Skeletal muscle satellite cell (primary cell): Measurements from ENCODE around the gene RAPGEF5.

Source experiments
- H3K27me3 ChIP-seq: 2 replicates; pipeline ENCODE4 v1.7.0; 2013; ENCODE audit warnings: low read length; ENCODE audit not compliant: control insufficient read depth, insufficient read depth
- H3K36me3 ChIP-seq: 2 replicates; pipeline ENCODE4 v1.7.0; 2013; ENCODE audit warnings: mild to moderate bottlenecking, control low read depth, low read length; ENCODE audit not compliant: insufficient read depth
- H3K4me1 ChIP-seq: 2 replicates; pipeline ENCODE4 v1.7.0; 2013; ENCODE audit warnings: low read length; ENCODE audit not compliant: control insufficient read depth, insufficient read depth
- H3K4me2 ChIP-seq: 2 replicates; pipeline ENCODE4 v1.7.0; 2013; ENCODE audit warnings: mild to moderate bottlenecking, low read length
- H3K4me3 ChIP-seq: 2 replicates; pipeline ENCODE4 v1.7.0; 2013; ENCODE audit warnings: low read length
- H3K9ac ChIP-seq: 2 replicates; pipeline ENCODE4 v1.7.0; 2013; ENCODE audit warnings: mild to moderate bottlenecking, low read depth, low read length, moderate library complexity
- H3K9me3 ChIP-seq: replicated peaks from 2 replicates; pipeline ENCODE4 v1.7.0; 2013; ENCODE audit warnings: mild to moderate bottlenecking, control low read depth, low read length

The RAPGEF5 gene

DNA sequence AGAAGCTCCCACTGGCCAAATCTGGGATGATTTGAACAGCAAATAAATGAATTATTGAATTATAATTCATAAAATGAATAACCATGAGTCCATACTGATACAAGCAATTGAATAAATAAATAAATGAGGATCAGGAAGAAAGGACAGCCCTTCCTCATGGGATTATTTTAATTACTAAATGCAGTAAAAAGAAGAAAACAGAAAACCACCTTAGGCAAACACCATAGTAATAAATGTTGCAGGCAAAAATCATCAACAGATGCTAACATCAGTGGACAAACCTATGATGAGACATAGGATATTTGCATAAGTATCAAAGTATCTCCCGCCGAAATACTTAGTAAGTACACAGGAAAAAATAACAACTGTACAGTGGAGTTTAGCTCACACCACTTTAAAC lies 33.2 kb downstream of the RAPGEF5 start:
- Histone ChIP-seq H3K36me3 (no peaks in the 10 kb centered on the region), H3K4me2 (no peak overlapping the region), H3K9ac (no peak overlapping the region), H3K4me1 (peaks cover 8% of the 10 kb centered on the region), H3K4me3 (no peak overlapping the region), H3K9me3 (no peaks in the 10 kb centered on the region), H3K27me3 (no peaks in the 10 kb centered on the region)

DNA sequence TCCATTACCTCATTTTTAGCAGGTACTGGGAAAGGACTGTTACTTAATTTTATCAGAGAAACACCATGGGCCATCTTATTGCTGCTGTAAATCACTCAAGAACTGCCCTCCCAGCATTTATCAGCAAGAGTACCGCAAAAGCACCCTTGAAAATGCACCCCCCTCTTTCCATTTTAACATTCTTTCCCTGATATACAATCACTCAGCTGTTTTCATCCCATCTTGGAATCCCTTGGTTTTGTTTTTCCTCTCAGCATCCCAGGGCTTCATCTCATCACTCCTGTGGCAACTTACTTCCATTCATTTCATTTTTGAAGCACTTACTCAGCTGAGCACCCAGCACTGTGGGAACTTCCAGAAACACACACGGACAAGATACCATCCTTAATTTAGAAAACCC lies 36.5 kb downstream of the RAPGEF5 start:
- H3K9me3 ChIP-seq: no peaks in the 10 kb centered on the region
- H3K36me3 ChIP-seq: no peaks in the 10 kb centered on the region
- H3K27me3 ChIP-seq: no peaks in the 10 kb centered on the region
- H3K4me3 ChIP-seq: no peak overlapping the region
- peak overlapping the region; percentile 12 for H3K4me2 ChIP-seq
- H3K9ac ChIP-seq: no peak overlapping the region
- H3K4me1 ChIP-seq: peaks cover 8% of the 10 kb centered on the region

DNA sequence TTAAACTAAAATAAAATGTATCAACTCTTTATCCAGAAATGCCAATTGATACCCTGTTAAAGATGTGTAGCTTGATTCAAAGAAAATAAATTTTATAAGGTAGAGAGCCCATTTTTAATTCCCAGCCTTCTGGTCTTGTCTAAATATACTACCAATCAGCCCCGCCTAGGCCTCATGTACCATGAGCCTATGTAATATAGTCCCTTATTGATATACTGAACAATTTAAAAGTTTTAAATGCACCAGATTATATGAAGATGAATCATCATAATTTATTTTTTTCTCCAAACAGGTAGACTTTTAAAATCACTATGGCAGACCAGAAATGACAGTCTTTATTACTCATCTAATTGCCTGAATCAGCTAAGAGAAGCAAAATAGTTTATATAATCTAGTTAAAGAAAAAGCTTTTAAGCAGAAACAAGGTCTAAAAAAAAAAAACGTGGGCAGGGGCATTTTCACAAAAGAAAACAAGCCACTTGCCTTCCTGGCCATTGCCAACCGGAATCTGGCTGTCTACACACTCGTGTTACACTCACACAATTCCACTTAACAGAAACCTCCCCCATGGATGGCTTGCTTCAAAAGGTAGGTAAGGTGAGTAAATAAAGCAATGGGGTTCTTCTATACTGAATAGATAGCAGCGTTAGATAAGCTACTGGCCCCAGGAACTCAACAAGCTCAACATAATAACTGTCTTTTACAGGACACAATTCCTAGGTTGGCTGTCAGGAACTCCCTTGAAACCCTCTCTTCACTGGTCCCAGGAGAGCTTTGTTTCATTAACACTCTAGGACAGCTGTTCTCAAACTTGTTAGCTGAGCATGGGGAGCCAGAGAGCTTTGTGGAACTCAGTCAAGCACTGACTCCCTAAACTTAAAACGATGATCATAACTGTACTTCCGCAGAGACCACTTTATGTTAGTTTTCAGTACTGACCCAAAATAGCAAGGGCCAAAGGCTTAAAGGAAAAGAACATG lies 37.2 kb downstream of the RAPGEF5 start:
- H3K4me1 ChIP-seq: peaks cover 8% of the 10 kb centered on the region
- no peak overlapping the region for H3K9ac ChIP-seq
- H3K27me3 ChIP-seq: no peaks in the 10 kb centered on the region
- H3K4me2 ChIP-seq: peak overlapping the region; percentile 12
- no peak overlapping the region for H3K4me3 ChIP-seq
- no peaks in the 10 kb centered on the region for H3K9me3 ChIP-seq
- no peaks in the 10 kb centered on the region for H3K36me3 ChIP-seq

DNA sequence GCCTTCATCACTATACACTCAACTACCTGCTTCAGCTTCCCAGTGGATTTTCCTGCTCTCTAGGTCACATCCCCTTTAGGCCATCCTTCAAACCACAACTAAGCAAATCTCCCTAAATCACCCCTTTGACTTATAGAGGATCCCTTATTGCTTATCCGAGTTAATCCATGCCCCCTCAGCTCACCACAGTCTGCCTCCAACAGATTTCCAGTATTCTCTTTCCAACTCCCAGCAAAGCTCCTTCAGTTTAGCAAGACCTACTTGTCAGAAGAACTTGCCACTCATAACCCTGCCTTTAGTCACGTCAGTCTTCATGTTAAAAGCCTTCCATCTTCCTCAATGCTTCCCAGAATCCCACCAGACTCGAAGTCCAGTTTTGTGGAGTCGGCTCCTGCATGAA lies 38.6 kb downstream of the RAPGEF5 start:
- no peak overlapping the region for H3K4me2 ChIP-seq
- H3K4me3 ChIP-seq: no peak overlapping the region
- peaks cover 8% of the 10 kb centered on the region for H3K4me1 ChIP-seq
- no peaks in the 10 kb centered on the region for H3K9me3 ChIP-seq
- no peaks in the 10 kb centered on the region for H3K36me3 ChIP-seq
- no peak overlapping the region for H3K9ac ChIP-seq
- H3K27me3 ChIP-seq: no peaks in the 10 kb centered on the region

DNA sequence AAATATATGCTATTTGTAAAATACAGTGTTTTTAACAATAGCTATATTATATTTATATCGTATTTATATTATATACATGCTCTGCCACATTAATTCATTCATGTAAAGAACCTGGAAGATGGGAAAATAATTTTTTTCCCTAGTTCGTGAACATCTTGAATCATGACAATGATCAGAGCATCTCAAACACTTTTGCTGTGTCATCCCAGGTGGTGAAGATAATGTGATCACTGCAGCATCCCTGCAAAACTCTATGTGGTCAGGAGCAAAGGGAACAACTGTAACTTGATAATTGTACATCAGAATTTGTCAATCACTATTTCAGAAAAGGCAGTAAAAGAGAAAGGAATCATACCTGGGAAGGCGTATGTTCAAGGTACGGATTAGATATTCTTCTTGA lies 39.3 kb downstream of the RAPGEF5 start:
- H3K4me3 ChIP-seq: no peak overlapping the region
- no peak overlapping the region for H3K4me2 ChIP-seq
- no peak overlapping the region for H3K9ac ChIP-seq
- no peaks in the 10 kb centered on the region for H3K36me3 ChIP-seq
- H3K9me3 ChIP-seq: no peaks in the 10 kb centered on the region
- no peaks in the 10 kb centered on the region for H3K27me3 ChIP-seq
- peaks cover 8% of the 10 kb centered on the region for H3K4me1 ChIP-seq

DNA sequence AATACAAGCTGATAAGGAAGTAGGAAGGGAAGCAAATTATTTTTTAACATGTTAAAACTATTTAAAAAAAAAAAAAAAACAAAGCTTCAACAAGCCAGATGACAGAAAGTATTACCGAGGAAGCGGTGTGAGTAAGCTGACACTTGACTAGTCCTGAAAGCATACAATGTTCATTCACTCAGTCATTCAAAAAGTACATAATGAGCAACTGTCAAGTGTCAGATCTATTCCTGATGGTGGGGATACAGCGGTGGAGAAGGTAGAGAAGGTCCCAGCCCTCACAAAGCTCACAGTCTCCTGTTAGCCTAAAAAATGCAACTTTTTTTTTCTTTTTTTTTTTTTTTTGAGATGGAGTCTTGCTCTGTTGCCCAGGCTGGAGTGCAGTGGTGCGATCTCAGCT lies 40.0 kb downstream of the RAPGEF5 start:
- Histone ChIP-seq H3K4me1 (peaks cover 8% of the 10 kb centered on the region), H3K4me3 (no peak overlapping the region), H3K9me3 (no peaks in the 10 kb centered on the region), H3K4me2 (no peak overlapping the region), H3K9ac (no peak overlapping the region), H3K27me3 (no peaks in the 10 kb centered on the region), H3K36me3 (no peaks in the 10 kb centered on the region)

DNA sequence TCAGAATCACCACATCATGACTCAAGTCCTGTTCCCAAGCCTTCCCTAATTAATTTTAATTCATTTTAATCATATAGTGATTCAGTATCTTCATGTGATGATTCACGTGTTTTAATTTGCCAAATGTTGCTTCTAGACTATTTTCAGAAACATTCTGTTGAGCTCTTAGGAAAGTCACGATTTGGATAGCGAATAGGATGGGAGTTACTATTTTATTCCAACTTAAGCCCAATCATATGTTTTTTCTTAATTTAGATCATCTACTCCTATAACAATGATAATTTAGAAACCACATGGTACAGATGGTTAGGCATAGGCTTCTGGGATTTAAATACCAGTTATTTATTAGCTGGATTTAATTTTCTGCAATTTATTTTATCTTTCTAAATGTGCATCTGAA lies 49.1 kb downstream of the RAPGEF5 start:
- Histone ChIP-seq H3K9me3 (no peaks in the 10 kb centered on the region), H3K36me3 (no peaks in the 10 kb centered on the region), H3K9ac (no peak overlapping the region), H3K4me2 (no peak overlapping the region), H3K4me1 (no peaks in the 10 kb centered on the region), H3K4me3 (no peak overlapping the region), H3K27me3 (no peaks in the 10 kb centered on the region)

DNA sequence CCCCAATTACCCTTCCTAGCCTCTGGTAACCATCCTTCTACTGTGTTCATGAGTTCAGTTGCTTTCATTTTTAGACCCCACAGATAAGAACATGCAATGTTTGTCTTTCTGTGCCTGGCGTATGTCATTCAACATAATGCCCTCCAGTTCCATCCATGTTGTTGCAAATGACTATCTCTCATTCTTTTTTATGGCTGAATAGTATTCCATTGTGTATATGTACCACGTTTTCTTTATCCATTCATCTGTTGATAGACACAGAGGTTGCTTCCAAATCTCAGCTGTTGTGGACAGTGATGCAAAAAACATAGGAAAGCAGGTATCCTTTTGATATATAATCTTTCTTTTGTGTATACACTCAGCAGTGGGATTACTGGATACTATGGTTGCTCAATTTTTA lies 51.2 kb downstream of the RAPGEF5 start:
- Histone ChIP-seq H3K9me3 (no peaks in the 10 kb centered on the region), H3K4me3 (no peak overlapping the region), H3K27me3 (no peaks in the 10 kb centered on the region), H3K36me3 (no peaks in the 10 kb centered on the region), H3K4me1 (no peaks in the 10 kb centered on the region), H3K9ac (no peak overlapping the region), H3K4me2 (no peak overlapping the region)

DNA sequence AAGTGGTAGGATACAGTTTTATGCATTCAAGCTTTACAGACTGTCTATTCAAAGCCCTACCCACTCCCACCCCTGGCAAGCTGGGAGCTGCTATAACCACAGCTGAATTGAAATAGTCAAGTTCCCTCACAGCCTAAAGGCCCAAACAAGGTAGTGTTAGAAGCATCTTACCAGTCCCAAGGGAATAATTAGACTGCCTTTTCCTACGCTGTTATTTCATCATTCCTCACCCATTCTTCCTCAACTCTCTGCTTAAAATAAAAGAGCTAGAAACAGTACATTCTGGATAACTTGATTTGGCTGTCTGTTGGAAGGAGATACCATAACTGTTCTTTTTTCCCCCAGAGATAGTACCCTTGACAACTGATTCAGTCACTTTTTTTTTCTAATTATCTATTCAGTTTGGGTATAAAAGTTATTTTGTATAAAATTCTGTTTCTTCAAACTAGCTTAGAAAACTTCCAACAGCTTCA lies 54.0 kb downstream of the RAPGEF5 start:
- no peak overlapping the region for H3K9ac ChIP-seq
- no peaks in the 10 kb centered on the region for H3K36me3 ChIP-seq
- H3K4me2 ChIP-seq: no peak overlapping the region
- no peak overlapping the region for H3K4me3 ChIP-seq
- H3K9me3 ChIP-seq: no peaks in the 10 kb centered on the region
- no peaks in the 10 kb centered on the region for H3K4me1 ChIP-seq
- H3K27me3 ChIP-seq: no peaks in the 10 kb centered on the region

DNA sequence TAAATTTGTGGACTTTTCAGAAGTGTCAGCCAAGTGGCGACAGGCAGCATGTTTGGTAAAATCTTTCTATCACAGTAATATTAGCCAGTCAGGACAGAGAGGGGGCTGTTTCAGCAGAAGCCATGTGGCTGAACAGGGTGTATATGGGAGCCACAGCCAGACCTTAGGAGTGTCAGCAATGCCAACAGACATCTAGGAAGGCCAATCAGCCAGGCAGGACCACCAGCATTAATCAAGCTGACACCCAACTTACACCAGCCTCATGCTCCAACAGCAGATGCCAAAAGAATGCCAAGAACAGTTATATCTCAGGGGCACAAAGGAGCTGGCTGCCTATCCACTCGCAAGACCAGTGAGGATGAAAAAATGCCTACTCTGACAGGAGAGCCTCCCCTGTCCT lies 54.8 kb downstream of the RAPGEF5 start:
- no peaks in the 10 kb centered on the region for H3K9me3 ChIP-seq
- no peaks in the 10 kb centered on the region for H3K4me1 ChIP-seq
- no peak overlapping the region for H3K4me3 ChIP-seq
- H3K36me3 ChIP-seq: no peaks in the 10 kb centered on the region
- H3K4me2 ChIP-seq: no peak overlapping the region
- no peak overlapping the region for H3K9ac ChIP-seq
- H3K27me3 ChIP-seq: no peaks in the 10 kb centered on the region

DNA sequence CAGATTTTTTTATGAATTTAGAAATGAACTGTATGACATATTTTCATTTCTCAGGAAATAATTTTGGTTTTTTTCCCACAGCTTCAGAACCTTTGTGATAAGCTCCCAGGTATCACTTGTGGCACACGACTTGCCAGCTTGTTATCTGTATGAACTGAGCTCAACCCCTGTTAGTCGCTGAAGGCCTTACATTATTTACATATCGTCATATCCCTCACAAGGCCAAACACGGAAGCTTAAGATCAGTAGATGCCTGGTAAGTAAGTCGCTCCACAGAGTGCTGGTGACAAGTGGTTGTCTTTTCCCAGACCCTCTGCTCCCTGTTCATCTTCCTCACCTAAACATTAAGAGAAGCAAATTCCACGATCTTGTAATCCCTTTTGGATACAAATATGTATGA lies 55.2 kb downstream of the RAPGEF5 start:
- no peaks in the 10 kb centered on the region for H3K4me1 ChIP-seq

DNA sequence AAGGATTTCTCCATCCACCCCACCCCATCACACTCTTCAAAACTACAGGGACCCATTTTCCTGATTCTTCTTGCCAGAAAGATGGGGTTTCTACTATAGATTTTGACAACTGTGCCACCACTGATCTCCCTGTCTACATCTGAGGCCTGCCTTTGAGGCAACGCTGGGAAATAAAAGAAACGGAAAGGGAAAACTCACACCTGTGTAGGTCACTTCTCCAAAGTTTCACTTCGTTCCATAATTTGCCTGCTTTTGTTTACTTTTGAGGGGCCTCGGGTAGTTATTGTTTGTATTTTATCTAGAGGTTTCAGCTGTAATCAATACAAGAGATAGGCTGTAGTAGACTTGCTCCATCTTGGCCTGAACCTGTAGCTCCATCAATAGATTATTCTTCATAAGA lies 56.1 kb downstream of the RAPGEF5 start:
- Histone ChIP-seq H3K36me3 (no peaks in the 10 kb centered on the region), H3K4me3 (no peak overlapping the region), H3K27me3 (no peaks in the 10 kb centered on the region), H3K9me3 (no peaks in the 10 kb centered on the region), H3K4me2 (no peak overlapping the region), H3K9ac (no peak overlapping the region), H3K4me1 (no peaks in the 10 kb centered on the region)

More for the DNA sequence above, 55.2 kb downstream of the RAPGEF5 start:
- Histone ChIP-seq H3K4me3 (no peak overlapping the region), H3K36me3 (no peaks in the 10 kb centered on the region), H3K27me3 (no peaks in the 10 kb centered on the region), H3K4me2 (no peak overlapping the region), H3K9me3 (no peaks in the 10 kb centered on the region), H3K9ac (no peak overlapping the region)
